Epithelial cell of esophagus (primary cell): ENCODE measurements around the gene HOXB4.

Experiments
- DNase-seq: peaks from one replicate; pipeline ENCODE4 v3.0.0; 2010; ENCODE audit warnings: low read depth
- H3K4me3 ChIP-seq: 2 replicates; pipeline ENCODE4 v1.5.1; 2011; ENCODE audit warnings: mild to moderate bottlenecking, low read length, control low read depth
- TF ChIP-seq, protein P1 (sequence below): IDR thresholded peaks from 2 replicates; pipeline ENCODE4 v1.5.1; 2011; ENCODE audit warnings: low read depth, mild to moderate bottlenecking, low read length, control low read depth, inconsistent platforms; ENCODE audit not compliant: insufficient read depth; ENCODE audit errors: missing control alignments

Gene HOXB4

DNA sequence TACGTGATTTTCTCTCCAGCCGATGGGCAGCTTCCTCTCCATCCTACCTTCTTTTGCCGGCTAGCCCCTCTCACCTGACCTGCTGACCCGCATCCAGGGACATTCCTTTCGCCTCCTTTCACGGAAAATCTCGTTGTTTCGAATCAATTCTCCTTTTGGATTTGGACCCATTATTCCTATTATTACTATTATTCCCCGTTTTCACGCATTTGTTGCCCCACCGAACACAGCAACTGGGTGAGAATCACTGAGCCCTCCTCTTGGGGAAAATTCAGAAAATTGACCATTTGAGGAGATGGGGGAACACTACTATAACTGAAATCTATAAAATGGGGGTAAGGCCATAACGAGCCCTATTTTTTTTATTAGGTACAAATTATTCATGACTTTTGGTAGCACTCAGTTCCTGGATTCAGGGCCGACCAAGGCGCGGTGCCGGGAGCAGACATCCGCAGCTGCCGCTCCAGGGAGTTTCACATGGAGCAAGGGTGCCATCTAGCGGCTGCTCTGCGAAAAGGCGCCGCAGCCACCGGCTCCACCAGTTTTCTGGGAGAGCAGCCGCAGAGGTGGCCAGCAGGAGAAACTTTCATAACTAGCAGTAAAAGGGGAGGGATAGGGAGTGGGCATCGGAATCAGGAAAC lies 40.2 kb upstream of the HOXB4 start:
- no peak overlapping the region for H3K4me3 ChIP-seq
- DNase-seq: peak; percentile 80
- TF ChIP-seq, protein P1, sequence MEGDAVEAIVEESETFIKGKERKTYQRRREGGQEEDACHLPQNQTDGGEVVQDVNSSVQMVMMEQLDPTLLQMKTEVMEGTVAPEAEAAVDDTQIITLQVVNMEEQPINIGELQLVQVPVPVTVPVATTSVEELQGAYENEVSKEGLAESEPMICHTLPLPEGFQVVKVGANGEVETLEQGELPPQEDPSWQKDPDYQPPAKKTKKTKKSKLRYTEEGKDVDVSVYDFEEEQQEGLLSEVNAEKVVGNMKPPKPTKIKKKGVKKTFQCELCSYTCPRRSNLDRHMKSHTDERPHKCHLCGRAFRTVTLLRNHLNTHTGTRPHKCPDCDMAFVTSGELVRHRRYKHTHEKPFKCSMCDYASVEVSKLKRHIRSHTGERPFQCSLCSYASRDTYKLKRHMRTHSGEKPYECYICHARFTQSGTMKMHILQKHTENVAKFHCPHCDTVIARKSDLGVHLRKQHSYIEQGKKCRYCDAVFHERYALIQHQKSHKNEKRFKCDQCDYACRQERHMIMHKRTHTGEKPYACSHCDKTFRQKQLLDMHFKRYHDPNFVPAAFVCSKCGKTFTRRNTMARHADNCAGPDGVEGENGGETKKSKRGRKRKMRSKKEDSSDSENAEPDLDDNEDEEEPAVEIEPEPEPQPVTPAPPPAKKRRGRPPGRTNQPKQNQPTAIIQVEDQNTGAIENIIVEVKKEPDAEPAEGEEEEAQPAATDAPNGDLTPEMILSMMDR: peak; percentile 90

DNA sequence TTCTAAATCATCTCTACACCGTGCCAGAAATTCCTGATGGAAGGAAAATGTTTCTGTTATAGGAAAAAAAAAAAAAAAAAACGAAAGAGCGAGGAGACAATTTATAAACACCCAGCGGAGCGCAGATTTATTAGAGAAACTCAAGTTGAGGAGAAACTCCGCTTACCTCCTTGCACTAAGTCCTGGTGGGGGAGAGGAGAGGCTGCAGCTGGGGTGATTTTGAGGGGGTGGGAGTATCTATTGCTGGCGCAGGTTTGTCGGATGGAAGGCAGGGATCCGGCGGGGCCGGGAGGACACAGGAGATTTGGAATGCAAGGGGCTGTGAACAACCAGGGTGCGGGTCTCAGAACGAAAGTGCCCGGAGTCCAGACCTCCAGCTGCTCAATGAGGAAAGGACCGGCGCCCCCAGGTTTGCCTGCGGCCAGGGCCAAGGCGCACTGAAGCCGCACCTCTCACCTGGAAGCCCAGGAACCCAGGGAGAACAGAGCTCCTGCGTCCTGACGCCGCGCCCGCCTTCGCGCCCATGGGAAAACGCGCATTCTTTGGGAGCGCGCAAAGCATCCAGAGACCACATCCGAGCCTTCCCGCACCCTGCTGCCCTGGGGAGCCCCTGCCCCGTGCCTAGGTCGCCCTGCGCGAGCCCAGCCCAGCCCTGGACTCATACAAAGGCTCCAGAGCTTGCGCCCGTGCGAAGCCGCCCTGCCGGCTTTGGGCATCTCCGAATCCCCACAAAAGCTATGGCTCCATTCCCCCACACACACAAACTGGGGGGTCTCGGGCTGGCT lies 39.5 kb upstream of the HOXB4 start:
- no peak for DNase-seq
- no peak overlapping the region for H3K4me3 ChIP-seq
- TF ChIP-seq, protein P1: no peak

DNA sequence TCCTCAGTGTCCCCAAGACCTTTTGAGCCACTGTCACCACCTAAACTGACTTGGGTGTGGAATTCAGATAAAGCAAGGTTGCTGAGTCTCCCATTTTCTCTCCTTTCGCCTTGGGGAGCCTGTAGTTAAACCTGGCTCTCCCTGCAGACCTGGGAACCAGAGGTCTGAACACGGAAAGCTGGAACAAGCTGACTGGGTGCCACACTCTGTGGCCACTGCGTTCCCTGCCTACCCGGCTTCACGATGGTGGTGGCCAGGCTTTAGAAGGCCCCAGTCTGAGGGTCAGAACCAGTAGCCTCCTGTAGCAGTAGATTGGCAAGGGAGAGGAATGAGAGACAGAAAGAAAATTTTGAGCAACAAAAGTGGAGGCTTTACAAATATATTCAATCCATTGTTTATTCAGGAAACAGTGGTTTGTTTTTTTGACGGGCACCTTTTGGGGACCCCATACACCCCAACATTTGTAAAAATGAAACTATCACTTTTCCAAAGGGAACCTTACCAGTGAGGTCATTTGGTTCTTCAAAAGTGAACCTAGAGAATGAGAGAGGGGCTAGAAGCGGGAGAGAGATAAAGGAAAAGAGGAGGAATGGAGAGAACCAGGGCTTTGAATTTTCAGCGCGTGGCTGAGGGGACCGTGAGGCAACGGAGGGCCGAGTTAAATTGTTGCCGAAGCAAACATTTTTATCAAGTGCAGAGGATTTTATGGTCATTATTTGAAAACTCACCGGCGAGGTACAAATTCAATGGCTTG lies 38.7 kb upstream of the HOXB4 start:
- TF ChIP-seq, protein P1: no peak

DNA sequence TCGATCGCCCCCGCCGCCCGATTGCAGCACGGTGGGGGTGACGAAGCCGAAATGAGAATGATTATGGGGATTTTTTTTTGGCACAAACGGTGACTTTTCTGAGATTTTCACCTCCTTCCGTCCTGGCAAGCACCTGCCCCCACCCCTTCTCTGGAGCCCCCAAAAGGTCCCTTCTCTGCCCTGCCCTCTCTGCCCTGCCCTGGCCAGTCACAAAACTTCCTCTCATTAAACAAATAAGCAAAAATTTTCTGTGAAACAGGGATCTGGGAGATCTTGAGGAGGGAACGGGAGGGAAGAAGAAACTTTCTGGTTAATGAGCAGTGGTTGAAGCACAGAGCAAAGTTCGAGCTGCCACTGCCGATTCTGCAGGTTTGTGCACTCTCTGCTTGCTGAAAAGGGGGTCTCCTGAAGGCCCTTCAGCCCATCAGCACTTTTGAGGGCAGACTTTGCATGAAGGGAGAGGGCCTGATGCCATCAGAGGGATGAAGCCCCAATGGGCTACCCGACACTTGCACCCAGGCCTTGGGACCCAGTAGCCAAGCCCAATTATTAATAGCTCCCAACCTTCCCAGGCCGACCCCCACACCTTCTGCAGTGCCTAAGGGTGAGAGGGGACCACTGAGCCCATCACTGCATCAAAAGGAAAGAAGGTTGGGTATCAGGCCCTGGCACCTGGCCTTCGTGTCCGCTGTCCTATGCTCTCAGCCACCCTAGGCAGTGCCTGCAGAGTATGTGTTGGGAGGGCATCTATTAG lies 38.0 kb upstream of the HOXB4 start:
- TF ChIP-seq, protein P1: no peak
- H3K4me3 ChIP-seq: no peak overlapping the region
- no peak for DNase-seq

More for the DNA sequence above, 38.7 kb upstream of the HOXB4 start:
- no peak for DNase-seq
- no peak overlapping the region for H3K4me3 ChIP-seq

DNA sequence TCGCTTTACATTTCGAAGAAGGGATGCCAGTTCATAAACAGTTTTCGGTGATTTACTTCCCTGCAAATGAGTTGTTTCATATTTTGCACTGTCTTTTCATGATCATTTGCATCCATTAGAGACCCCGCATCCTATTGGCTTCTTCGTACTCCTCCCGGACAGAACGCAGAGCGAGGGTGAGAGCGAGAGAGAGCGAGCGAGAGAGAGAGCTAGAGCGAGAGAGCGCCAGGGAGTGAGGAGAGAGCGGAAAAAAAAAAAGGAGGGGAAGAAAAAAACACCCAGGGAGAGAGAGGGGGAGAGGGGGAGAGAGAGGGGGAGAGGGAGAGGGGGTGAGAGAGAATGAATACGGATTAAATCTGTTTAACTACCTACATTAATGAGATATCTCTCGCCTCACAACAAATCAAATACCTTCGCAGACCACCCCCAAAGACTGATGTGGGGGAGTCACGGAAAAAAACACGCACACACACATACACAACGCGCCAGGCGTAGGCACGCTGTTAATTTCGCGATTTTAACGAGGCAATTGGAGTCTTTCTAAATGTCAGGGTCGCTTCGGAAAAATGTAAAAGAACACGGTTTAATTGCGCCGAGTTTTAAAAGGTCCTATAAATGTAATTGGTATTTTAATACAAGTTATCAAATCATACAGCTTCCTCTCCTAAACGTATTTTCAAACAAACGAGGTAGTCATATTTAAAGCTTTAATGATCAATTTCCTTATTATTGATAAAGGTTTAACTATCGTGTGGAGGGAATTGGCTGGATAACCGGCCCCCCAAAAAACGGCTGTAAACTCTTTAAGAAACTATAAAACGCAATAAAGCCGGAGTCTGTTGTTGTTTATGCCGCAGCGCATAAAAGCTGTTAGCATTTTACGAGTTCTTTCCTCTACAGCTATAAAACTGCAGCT lies 37.2 kb upstream of the HOXB4 start, which contains the start of gene HOXB8:
HOXB8 (minus strand) TSS at position 246 of the 916 bp plus-strand sequence. CDS start 588 bp downstream, outside the sequence.
- TF ChIP-seq, protein P1: no peak
- H3K4me3 ChIP-seq: no peak within 1 kb of the TSS
- no peak for DNase-seq
